SK-N-SH (cell line): ENCODE data around the gene BCLAF3. TPM values are rescaled to one million over a fixed set of nuclear protein-coding genes. Genes with fewer than 3 reads are reported as not detected.

Experiments
- CTCF ChIA-PET: fragments of 300-600, 350-600 bp; formaldehyde crosslinking; extraction: SDS; loops from one replicate; lab custom pipeline; 2021; lab: Yijun Ruan, JAX
- POLR2A ChIA-PET: fragments of 350-600 bp; sonication (Branson Sonifier 250); formaldehyde crosslinking; extraction: SDS; loops from one replicate; lab custom pipeline; 2020; ENCODE audit warnings: antibody characterized with exemption, inconsistent platforms; lab: Yijun Ruan, JAX
- DNase-seq: peaks from one replicate; pipeline ENCODE4 v3.0.0; 2012
- H2AFZ ChIP-seq: fragments of 200-600 bp; sonication (generic); 2 replicates; pipeline ENCODE4 v1.8.1; 2016; ENCODE audit warnings: antibody characterized with exemption, mild to moderate bottlenecking, low read depth
- H3F3A ChIP-seq: fragments of 200-600 bp; sonication (generic); replicated peaks from 2 replicates; pipeline ENCODE3; 2016; ENCODE audit warnings: antibody characterized with exemption, mild to moderate bottlenecking; ENCODE audit not compliant: insufficient read depth
- H3K27ac ChIP-seq, 2 experiments: fragments of 200-500 bp in 1 of 2; fragments of 200-600 bp in 1 of 2; sonication (Bioruptor generic) in 1 of 2; sonication (generic), shearing (Covaris generic) in 1 of 2; 2 replicates each; pipeline versions ENCODE4 v1.5.1 to v1.6.1; 2014 to 2016; ENCODE audit warnings: low read depth in 2 of 2, inconsistent platforms in 1 of 2, low read length in 1 of 2, mild to moderate bottlenecking in 1 of 2, mixed read lengths in 1 of 2
- H3K27me3 ChIP-seq: fragments of 200-600 bp; sonication (generic), shearing (Covaris generic); 2 replicates; pipeline ENCODE4 v1.6.1; 2016; ENCODE audit warnings: mixed run types; ENCODE audit not compliant: insufficient read depth
- H3K36me3 ChIP-seq, 2 experiments: fragments of 200-500 bp in 1 of 2; fragments of 200-600 bp in 1 of 2; sonication (Bioruptor generic) in 1 of 2; sonication (generic) in 1 of 2; replicated peaks in 1 of 2; 2 replicates each; pipeline versions ENCODE3 to v1.5.1; 2014 to 2016; ENCODE audit warnings: low read length in 1 of 2, mild to moderate bottlenecking in 1 of 2; ENCODE audit not compliant: insufficient read depth in 2 of 2, control insufficient read depth in 1 of 2
- H3K4me1 ChIP-seq, 2 experiments: fragments of 200-500 bp in 1 of 2; fragments of 200-600 bp in 1 of 2; sonication (Bioruptor generic) in 1 of 2; sonication (generic), shearing (Covaris generic) in 1 of 2; 2 replicates each; pipeline versions ENCODE4 v1.5.1 to v1.6.1; 2014 to 2016; ENCODE audit warnings: low read depth in 1 of 2, low read length in 1 of 2, mixed run types in 1 of 2; ENCODE audit not compliant: insufficient read depth in 2 of 2, control insufficient read depth in 1 of 2
- H3K4me2 ChIP-seq: fragments of 200-600 bp; sonication (generic), shearing (Covaris generic); 2 replicates; pipeline ENCODE4 v1.6.1; 2017; ENCODE audit warnings: mixed run types
- H3K4me3 ChIP-seq, 2 experiments: fragments of 200-500 bp in 1 of 2; fragments of 200-600 bp in 1 of 2; sonication (Bioruptor generic) in 1 of 2; sonication (generic), shearing (Covaris generic) in 1 of 2; 2 replicates each; pipeline versions ENCODE4 v1.5.1 to v1.8.1; 2014 to 2016; ENCODE audit warnings: low read depth in 2 of 2, inconsistent platforms in 1 of 2, low read length in 1 of 2, mild to moderate bottlenecking in 1 of 2, mixed read lengths in 1 of 2, moderate library complexity in 1 of 2
- H3K79me2 ChIP-seq: fragments of 200-600 bp; sonication (generic); 2 replicates; pipeline ENCODE4 v1.8.1; 2017; ENCODE audit warnings: mild to moderate bottlenecking; ENCODE audit not compliant: insufficient read depth
- H3K9ac ChIP-seq: fragments of 200-600 bp; sonication (generic); 2 replicates; pipeline ENCODE4 v1.6.1; 2017; ENCODE audit warnings: mixed run types
- H3K9me2 ChIP-seq: fragments of 200-600 bp; sonication (generic); 2 replicates; pipeline ENCODE4 v1.6.1; 2017; ENCODE audit warnings: mixed run types
- H3K9me3 ChIP-seq: fragments of 200-600 bp; sonication (generic); 2 replicates; pipeline ENCODE4 v1.6.1; 2017; ENCODE audit warnings: mixed run types, mild to moderate bottlenecking, moderate library complexity
- H4K20me1 ChIP-seq: fragments of 200-600 bp; sonication (generic); 2 replicates; pipeline ENCODE4 v1.6.1; 2017; ENCODE audit warnings: mild to moderate bottlenecking, mixed run types; ENCODE audit not compliant: insufficient read depth
- CHD2 ChIP-seq: fragments of 150-350 bp; IDR thresholded peaks from 2 replicates; pipeline ENCODE4 v1.6.1; 2018; ENCODE audit warnings: low read length; ENCODE audit not compliant: partially characterized antibody
- CTCF ChIP-seq: fragments of 200-600 bp; sonication (generic); IDR thresholded peaks from 2 replicates; pipeline ENCODE4 v1.6.1; 2017; ENCODE audit warnings: antibody characterized with exemption, mild to moderate bottlenecking, moderate library complexity
- FOSL2 ChIP-seq: IDR thresholded peaks from 2 replicates; pipeline ENCODE4 v1.4.0; 2012; ENCODE audit warnings: low read depth, mild to moderate bottlenecking, moderate library complexity, borderline replicate concordance
- FOXJ3 ChIP-seq: sonication (generic); formaldehyde crosslinking; IDR thresholded peaks from 2 replicates; pipeline ENCODE4 v1.5.1; 2020; ENCODE audit warnings: mild to moderate bottlenecking, missing genetic modification reagents
- FOXM1 ChIP-seq: IDR thresholded peaks from 2 replicates; pipeline ENCODE4 v1.4.0; 2012; ENCODE audit warnings: low read depth, mild to moderate bottlenecking
- GABPA ChIP-seq: IDR thresholded peaks from 2 replicates; pipeline ENCODE4 v1.4.0; 2012; ENCODE audit warnings: low read depth, mild to moderate bottlenecking
- GATA2 ChIP-seq: sonication (generic); formaldehyde crosslinking; IDR thresholded peaks from 2 replicates; pipeline ENCODE4 v1.5.0; 2020; ENCODE audit warnings: mild to moderate bottlenecking, missing genetic modification reagents
- JUND ChIP-seq: IDR thresholded peaks from 2 replicates; pipeline ENCODE4 v1.4.0; 2012
- MXI1 ChIP-seq: IDR thresholded peaks from 2 replicates; pipeline ENCODE4 v1.6.1; 2012; ENCODE audit warnings: mild to moderate bottlenecking, low read depth, low read length, improper control_type of control experiment
- NFIC ChIP-seq: IDR thresholded peaks from 2 replicates; pipeline ENCODE4 v1.4.0; 2012; ENCODE audit warnings: borderline replicate concordance
- POLR2AphosphoS5 ChIP-seq: IDR thresholded peaks from 2 replicates; pipeline ENCODE4 v1.6.1; 2012; ENCODE audit warnings: low read depth, low read length
- TEAD4 ChIP-seq: IDR thresholded peaks from 2 replicates; pipeline ENCODE4 v1.4.0; 2012; ENCODE audit warnings: mild to moderate bottlenecking, borderline replicate concordance; ENCODE audit not compliant: insufficient read depth
- USF1 ChIP-seq: IDR thresholded peaks from 2 replicates; pipeline ENCODE4 v1.4.0; 2012; ENCODE audit warnings: low read depth, borderline replicate concordance
- ZBTB33 ChIP-seq: IDR thresholded peaks from 2 replicates; pipeline ENCODE4 v1.4.0; 2012; ENCODE audit warnings: low read depth, borderline replicate concordance
- WGBS: methylation state at CpG from one replicate; pipeline ENCODE4 v1.1.6; 2017; ENCODE audit warnings: low lambda C conversion rate; 5-methylcytosine and 5-hydroxymethylcytosine counted together
- polyA plus RNA-seq, 3 experiments: library from polyadenylated mRNA; depleted of rRNA; stranded (reverse); fragments of >200 nt; gene quantifications; 2 replicates each; pipeline ENCODE4 v1.2.3, GENCODE V29; 2012
- TF ChIP-seq, protein P1 (sequence below): IDR thresholded peaks from 2 replicates; pipeline ENCODE4 v1.4.0; 2012; ENCODE audit warnings: low read depth

The BCLAF3 gene
- polyA plus RNA-seq, 1 of the 3 experiments (the other 2 are of a cell fraction), result 1.1 TPM

DNA sequence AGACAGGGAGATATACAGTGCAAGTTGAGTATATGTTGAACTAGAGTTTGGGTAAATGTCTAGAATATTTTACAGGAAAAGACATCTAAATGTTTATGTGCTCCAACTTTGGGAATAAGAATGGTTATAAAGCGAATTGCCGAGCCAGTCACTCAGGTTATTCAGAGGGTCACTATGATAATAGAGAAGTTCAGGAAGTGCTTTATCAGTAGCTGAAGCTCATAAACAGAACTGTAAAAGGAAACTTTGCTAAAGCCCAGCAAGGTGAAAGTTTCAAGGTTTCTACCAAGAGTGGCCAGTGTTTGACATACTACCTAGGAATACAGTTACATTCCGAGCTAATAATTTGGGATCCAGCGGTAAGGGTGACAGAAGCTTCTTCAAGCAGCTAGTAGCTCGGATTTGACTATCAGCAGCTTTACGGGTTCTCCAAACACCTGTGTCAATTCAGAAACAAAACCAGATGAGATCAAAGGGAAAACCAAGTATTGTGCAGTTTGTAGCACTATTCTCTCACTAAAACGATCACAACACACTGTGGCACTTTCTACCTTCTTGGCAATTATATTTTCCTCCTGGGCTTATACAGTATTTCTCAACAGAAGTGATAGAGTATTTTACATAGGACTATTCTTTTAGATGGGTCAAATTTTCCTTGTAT lies 17.2 kb upstream of the BCLAF3 start (continued):
- TF ChIP-seq USF1, result no peak
- TF ChIP-seq FOSL2, result no peak
- no peak for TF ChIP-seq POLR2AphosphoS5
- no peak for TF ChIP-seq TEAD4

DNA sequence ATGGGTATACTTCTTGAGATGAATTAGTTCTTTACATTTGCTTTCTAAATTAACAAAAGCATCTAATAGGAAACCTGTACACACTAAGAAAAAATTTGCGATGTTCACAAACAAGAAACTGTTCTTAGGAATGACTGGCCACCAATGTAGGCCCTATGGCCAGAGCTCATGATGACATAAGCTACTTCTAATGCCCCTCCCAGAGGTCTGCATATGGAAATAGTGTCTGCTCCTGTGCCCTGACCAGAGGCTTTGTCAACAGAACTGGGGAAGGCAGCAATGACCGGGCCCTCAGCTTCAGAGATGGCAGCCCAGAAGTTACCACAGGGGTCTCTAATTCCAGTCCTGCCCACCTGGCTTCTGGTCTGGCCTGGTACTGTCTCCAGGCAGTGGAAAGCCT lies 15.0 kb upstream of the BCLAF3 start:
- POLR2A ChIA-PET, result no interaction called here
- Histone ChIP-seq H3K27me3 (no peaks in the 10 kb centered on the region; the same call in 1 of the 2 replicates), H3F3A (no peaks in the 10 kb centered on the region), H3K27ac (no peak overlapping the region), H3K4me3 (no peak overlapping the region), H3K4me2 (no peak overlapping the region), H3K9me2 (no peaks in the 10 kb centered on the region), H3K9ac (no peak overlapping the region), H3K9me3 (no peaks in the 10 kb centered on the region), H3K4me1 (no peaks in the 10 kb centered on the region), H3K79me2 (no peaks in the 10 kb centered on the region), H2AFZ (no peak overlapping the region), H3K36me3 (no peaks in the 10 kb centered on the region), H4K20me1 (no peaks in the 10 kb centered on the region)
- no peak for TF ChIP-seq FOXM1
- TF ChIP-seq MXI1, result no peak
- no peak for DNase-seq
- WGBS, result 28% methylated on average over 2 of the region's 2 CpGs
- CTCF ChIA-PET, result no interaction called here

DNA sequence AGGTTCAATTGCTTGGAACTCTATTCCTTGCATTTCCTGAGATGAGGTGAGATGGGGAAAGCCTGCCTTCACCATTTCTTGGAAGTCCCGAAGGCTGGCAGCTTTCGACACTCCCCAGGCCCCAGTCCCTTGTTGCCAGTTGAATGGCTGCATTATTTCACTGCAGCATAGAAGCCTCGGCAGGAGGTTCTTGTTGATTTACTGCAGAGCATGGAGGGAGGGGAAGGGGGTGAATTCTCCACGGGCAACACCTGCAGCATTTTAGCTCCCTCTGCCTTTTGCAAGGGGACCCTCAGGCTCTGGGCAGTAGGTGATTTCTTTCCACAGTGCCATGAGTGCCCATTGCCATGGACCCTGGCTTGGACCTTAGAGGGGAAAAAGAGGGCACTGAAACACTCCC lies 10.7 kb upstream of the BCLAF3 start:
- Histone ChIP-seq H3K9me2 (no peaks in the 10 kb centered on the region), H3K36me3 (no peaks in the 10 kb centered on the region), H3F3A (no peaks in the 10 kb centered on the region), H3K79me2 (no peaks in the 10 kb centered on the region), H3K4me1 (no peaks in the 10 kb centered on the region), H3K9ac (no peak overlapping the region), H4K20me1 (no peaks in the 10 kb centered on the region), H2AFZ (no peak overlapping the region), H3K27ac (no peak overlapping the region), H3K9me3 (no peaks in the 10 kb centered on the region), H3K4me2 (no peak overlapping the region), H3K4me3 (no peak overlapping the region), H3K27me3 (no peaks in the 10 kb centered on the region; the same call in 1 of the 2 replicates)
- ChIA-PET CTCF (interaction anchor here (1.5 kb wide), 1 partner anchor 10 kb away, joined by 4 read pairs; no protein-coding TSS in a partner anchor), POLR2A (no interaction called here)
- WGBS, result 28% methylated on average over 4 of the region's 4 CpGs
- DNase-seq, result no peak
- TF ChIP-seq, protein P1, sequence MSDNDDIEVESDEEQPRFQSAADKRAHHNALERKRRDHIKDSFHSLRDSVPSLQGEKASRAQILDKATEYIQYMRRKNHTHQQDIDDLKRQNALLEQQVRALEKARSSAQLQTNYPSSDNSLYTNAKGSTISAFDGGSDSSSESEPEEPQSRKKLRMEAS, result no peak
- TF ChIP-seq FOXJ3 (CRISPR knock-in tag) (no peak), ZBTB33 (no peak), CTCF (no peak), GABPA (no peak), GATA2 (CRISPR knock-in tag) (no peak), TEAD4 (no peak), NFIC (no peak), JUND (no peak), CHD2 (no peak), FOXM1 (no peak)
